Stimulated activated CD8-positive, alpha-beta memory T cell treated with anti-CD3 and anti-CD28 coated beads, Interleukin-7, amount 100 ng/mL, for 24 hours (primary cell): ENCODE measurements around the gene NTRK1.

ENCODE experiments used
- DNase-seq: peaks from one replicate; pipeline ENCODE4 v3.0.0-alpha.2; 2020; ENCODE audit warnings: low read depth

NTRK1 gene

GRCh38 chr1:156881101-156881500 is 20.4 kb downstream of the NTRK1 start:
- DNase-seq, result no peak

GRCh38 chr1:156881663-156882062 is 21.0 kb downstream of the NTRK1 start:
- DNase-seq, result no peak

GRCh38 chr1:156882543-156882942 is 21.9 kb downstream of the NTRK1 start:
- no peak for DNase-seq

GRCh38 chr1:156883919-156884318 is 23.3 kb downstream of the NTRK1 start:
- no peak for DNase-seq

GRCh38 chr1:156884560-156885184 is 24.0 kb downstream of the NTRK1 start:
- DNase-seq, result no peak

- no peak for DNase-seq
Measured at GRCh38 chr1:156885314-156885713, 24.6 kb downstream of the NTRK1 start.

- no peak for DNase-seq
Measured at GRCh38 chr1:156885880-156886355, 25.3 kb downstream of the NTRK1 start.

GRCh38 chr1:156886583-156887281 is 26.1 kb downstream of the NTRK1 start:
- no peak for DNase-seq

GRCh38 chr1:156887317-156887716 is 26.7 kb downstream of the NTRK1 start:
- no peak for DNase-seq

- DNase-seq, result no peak
Measured at GRCh38 chr1:156887734-156888133, 27.1 kb downstream of the NTRK1 start.

- DNase-seq, result peak; percentile 31
Measured at GRCh38 chr1:156889802-156890580, 29.3 kb downstream of the NTRK1 start.

- peak; percentile 78 for DNase-seq
Measured at GRCh38 chr1:156892190-156893047, 31.8 kb downstream of the NTRK1 start.

GRCh38 chr1:156893048-156893953 is 32.6 kb downstream of the NTRK1 start, which contains the start of gene PEAR1:
Gene PEAR1 (plus strand): TSS chr1:156893718. CDS start chr1:156903927, 10,209 bp downstream.
- DNase-seq, result no peak

- DNase-seq, result no peak
Measured at GRCh38 chr1:156894001-156894400, 33.3 kb downstream of the NTRK1 start.

GRCh38 chr1:156894711-156895454 is 34.2 kb downstream of the NTRK1 start:
- no peak for DNase-seq

- DNase-seq, result no peak
Measured at GRCh38 chr1:156895455-156895812, 34.8 kb downstream of the NTRK1 start.

GRCh38 chr1:156895927-156896326 is 35.3 kb downstream of the NTRK1 start:
- no peak for DNase-seq

- no peak for DNase-seq
Measured at GRCh38 chr1:156896490-156897033, 35.9 kb downstream of the NTRK1 start.

GRCh38 chr1:156897078-156897825 is 36.6 kb downstream of the NTRK1 start:
- DNase-seq, result no peak
